C4-2B (cell line): ENCODE data around the gene FKBP1A.
A peak's percentile ranks its signal among the peaks of the same experiment; 100 is the strongest.

Experiments
- H3K27ac ChIP-seq: fragments of 450-650 bp; 2 replicates; pipeline ENCODE4 v1.5.1; 2017
- ZFX ChIP-seq: fragments of 450-650 bp; IDR thresholded peaks from 2 replicates; pipeline ENCODE4 v1.6.1; 2017
- TF ChIP-seq, protein P1 (sequence below): fragments of 450-650 bp; conservative IDR thresholded peaks from 2 replicates; pipeline ENCODE4 v1.5.1; 2017; ENCODE audit warnings: mild to moderate bottlenecking

FKBP1A gene

DNA sequence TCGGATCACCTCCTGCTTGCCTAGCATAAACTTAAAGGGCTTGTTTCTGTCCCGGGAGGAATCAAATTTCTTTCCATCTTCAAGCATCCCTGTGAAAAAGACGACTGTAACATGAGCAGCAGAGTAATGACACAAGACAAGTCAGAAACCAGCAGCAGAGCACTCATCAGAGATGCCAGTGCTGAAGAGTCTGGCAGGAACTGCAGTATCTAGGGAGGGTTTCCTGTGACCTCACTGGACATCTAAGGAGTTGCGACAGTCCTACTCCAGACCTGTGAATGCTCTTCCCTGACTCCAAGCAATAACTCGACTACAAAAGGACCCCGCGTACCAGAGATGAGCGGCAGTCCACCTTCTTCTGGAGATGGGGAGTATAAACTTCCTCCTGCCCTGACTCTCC, 17.3 kb downstream of the FKBP1A start:
- TF ChIP-seq, protein P1, sequence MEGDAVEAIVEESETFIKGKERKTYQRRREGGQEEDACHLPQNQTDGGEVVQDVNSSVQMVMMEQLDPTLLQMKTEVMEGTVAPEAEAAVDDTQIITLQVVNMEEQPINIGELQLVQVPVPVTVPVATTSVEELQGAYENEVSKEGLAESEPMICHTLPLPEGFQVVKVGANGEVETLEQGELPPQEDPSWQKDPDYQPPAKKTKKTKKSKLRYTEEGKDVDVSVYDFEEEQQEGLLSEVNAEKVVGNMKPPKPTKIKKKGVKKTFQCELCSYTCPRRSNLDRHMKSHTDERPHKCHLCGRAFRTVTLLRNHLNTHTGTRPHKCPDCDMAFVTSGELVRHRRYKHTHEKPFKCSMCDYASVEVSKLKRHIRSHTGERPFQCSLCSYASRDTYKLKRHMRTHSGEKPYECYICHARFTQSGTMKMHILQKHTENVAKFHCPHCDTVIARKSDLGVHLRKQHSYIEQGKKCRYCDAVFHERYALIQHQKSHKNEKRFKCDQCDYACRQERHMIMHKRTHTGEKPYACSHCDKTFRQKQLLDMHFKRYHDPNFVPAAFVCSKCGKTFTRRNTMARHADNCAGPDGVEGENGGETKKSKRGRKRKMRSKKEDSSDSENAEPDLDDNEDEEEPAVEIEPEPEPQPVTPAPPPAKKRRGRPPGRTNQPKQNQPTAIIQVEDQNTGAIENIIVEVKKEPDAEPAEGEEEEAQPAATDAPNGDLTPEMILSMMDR, result no peak
- no peak for TF ChIP-seq ZFX
- H3K27ac ChIP-seq, result no peak overlapping the region

- no peak for TF ChIP-seq ZFX
- TF ChIP-seq, protein P1, result no peak
Observed at GRCh38 chr20:1374246-1374645, 18.6 kb downstream of the FKBP1A start.

DNA sequence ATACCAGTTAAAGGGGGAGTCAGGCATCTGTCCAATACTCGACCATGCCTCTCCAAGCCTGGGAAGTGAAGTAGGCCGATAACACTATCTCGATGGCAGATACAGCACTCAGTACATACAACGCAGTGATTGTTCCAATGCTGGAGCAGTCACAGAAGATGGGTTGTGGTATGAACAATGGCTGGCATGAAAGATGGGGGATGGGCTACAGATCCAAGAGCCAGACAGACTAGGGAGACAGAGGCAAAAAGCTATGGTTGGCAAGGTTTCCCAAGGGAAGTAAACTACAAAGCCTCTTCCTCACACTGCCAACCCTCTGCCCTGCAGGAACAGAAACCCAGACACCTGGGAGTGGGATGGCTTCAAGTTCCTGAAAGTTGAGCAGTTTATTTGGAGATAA, 19.2 kb downstream of the FKBP1A start:
- no peak for TF ChIP-seq ZFX
- TF ChIP-seq, protein P1, result no peak
- peak overlapping the region; percentile 11; the same call in 1 of the 2 replicates for H3K27ac ChIP-seq

More at GRCh38 chr20:1374246-1374645, 18.6 kb downstream of the FKBP1A start:
- peak overlapping the region; percentile 12; the same call in 1 of the 2 replicates for H3K27ac ChIP-seq

- TF ChIP-seq, protein P1, result no peak
- H3K27ac ChIP-seq, result no peak overlapping the region
Observed at GRCh38 chr20:1373036-1373435, 19.8 kb downstream of the FKBP1A start.

DNA sequence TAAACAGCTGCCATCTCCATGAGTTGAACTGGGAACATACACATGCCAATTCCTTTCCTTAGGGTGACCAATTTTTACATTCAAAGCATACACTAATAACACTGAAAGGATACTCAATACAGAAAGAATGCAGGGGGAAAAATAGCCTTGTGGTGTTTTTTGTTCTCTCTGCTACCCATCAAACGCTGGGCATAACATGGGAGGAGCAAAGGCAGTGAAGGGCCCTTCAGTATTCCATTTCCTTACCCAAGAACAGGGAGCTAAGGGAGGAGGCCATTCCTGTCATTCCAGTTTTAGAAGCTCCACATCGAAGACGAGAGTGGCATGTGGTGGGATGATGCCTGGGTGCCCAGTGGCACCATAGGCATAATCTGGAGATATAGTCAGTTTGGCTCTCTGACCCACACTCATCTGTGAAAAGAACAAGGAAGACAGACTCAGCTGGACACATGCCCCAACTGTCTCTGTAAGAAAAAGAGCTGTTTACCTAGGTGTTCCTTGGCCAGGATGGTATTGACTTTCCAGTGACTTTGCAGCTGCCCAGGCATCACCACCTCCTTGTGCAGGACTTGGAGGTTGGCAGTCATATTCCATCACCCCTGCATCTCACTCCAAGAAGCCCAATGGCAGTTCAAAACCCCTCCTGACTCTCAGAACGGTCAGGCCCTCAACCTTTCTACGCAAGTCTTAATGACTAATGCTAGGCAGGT, 20.9 kb downstream of the FKBP1A start:
- peak overlapping the region; percentile 49 for H3K27ac ChIP-seq
- TF ChIP-seq, protein P1, result no peak
- no peak for TF ChIP-seq ZFX

GRCh38 chr20:1371202-1371782, 21.6 kb downstream of the FKBP1A start:
- TF ChIP-seq, protein P1, result no peak
- TF ChIP-seq ZFX, result no peak
- H3K27ac ChIP-seq, result peak overlapping the region; percentile 49; the same call in 1 of the 2 replicates

- TF ChIP-seq, protein P1, result no peak
- TF ChIP-seq ZFX, result no peak
- peak overlapping the region; percentile 49; the same call in 1 of the 2 replicates for H3K27ac ChIP-seq
Observed at GRCh38 chr20:1370548-1371110, 22.2 kb downstream of the FKBP1A start.
